ENCODE results near the gene CDC26. TPM values are rescaled to one million over a fixed set of nuclear protein-coding genes. Genes with fewer than 3 reads are reported as not detected.

The CDC26 gene
- total and polyA plus RNA-seq, 10 donors = 20.6 to 42.9 (median 29.5) TPM

GRCh38 chr9:113246928-113247327 lies 28.4 kb downstream of the CDC26 start:
- H3K4me3 ChIP-seq = no peak overlapping the region
- WGBS, 5 donors = 85 to 90% (median 87%) methylated on average over 6 of the region's 6 CpGs
- DNase-seq = no peak
- H3K27me3 ChIP-seq (replicated peaks in 1 of 7) = no peaks in the 10 kb centered on the region
- no peaks in the 10 kb centered on the region for H3K4me1 ChIP-seq
- TF ChIP-seq CTCF (IDR thresholded peaks at IDR 0.05 in 8 of 11, conservative IDR thresholded peaks at IDR 0.05 in 3 of 11) (no peak), POLR2AphosphoS5 (IDR thresholded peaks at IDR 0.05) (no peak)
- no peak overlapping the region for H3K27ac ChIP-seq
- intact Hi-C loops (cut with DNase I; ENCODE audit: low total_unique reads) = no loop called here
- H3K36me3 ChIP-seq = no peaks in the 10 kb centered on the region
- peaks cover 0 to 8% (median 2%) of the 10 kb centered on the region in 8 donors for H3K9me3 ChIP-seq

GRCh38 chr9:113245894-113246293 lies 29.5 kb downstream of the CDC26 start:
- no peaks in the 10 kb centered on the region for H3K27me3 ChIP-seq (replicated peaks in 1 of 7)
- no peak overlapping the region for H3K27ac ChIP-seq
- H3K4me3 ChIP-seq = no peak overlapping the region
- 78 to 90% (median 81%) methylated on average over 4 of the region's 4 CpGs for WGBS, 5 donors
- H3K36me3 ChIP-seq = no peaks in the 10 kb centered on the region
- TF ChIP-seq CTCF (IDR thresholded peaks at IDR 0.05 in 8 of 11, conservative IDR thresholded peaks at IDR 0.05 in 3 of 11) (no peak), POLR2AphosphoS5 (IDR thresholded peaks at IDR 0.05) (no peak), POLR2A (IDR thresholded peaks at IDR 0.05) (no peak)
- no peaks in the 10 kb centered on the region for H3K4me1 ChIP-seq
- no peak for DNase-seq
- intact Hi-C loops (cut with DNase I; ENCODE audit: low total_unique reads) = no loop called here
- H3K9me3 ChIP-seq = peaks cover 0 to 7% (median 2%) of the 10 kb centered on the region in 8 donors

- intact Hi-C loops (cut with DNase I; ENCODE audit: low total_unique reads) = no loop called here
- no peak for TF ChIP-seq POLR2AphosphoS5 (IDR thresholded peaks at IDR 0.05)
- TF ChIP-seq CTCF (IDR thresholded peaks at IDR 0.05 in 8 of 11, conservative IDR thresholded peaks at IDR 0.05 in 3 of 11) = no peak
- TF ChIP-seq POLR2A (IDR thresholded peaks at IDR 0.05) = no peak
- 86 to 99% (median 92%) methylated on average over 2 of the region's 2 CpGs for WGBS, 5 donors
- Histone ChIP-seq H3K27me3 (replicated peaks in 1 of 7) (no peaks in the 10 kb centered on the region), H3K36me3 (no peaks in the 10 kb centered on the region), H3K27ac (no peak overlapping the region), H3K4me1 (peaks cover 0 to 1% (median 0%) of the 10 kb centered on the region in 6 donors), H3K9me3 (peaks cover 0 to 3% (median 0%) of the 10 kb centered on the region in 8 donors), H3K4me3 (no peak overlapping the region)
- no peak for DNase-seq
Observed at GRCh38 chr9:113244556-113244955, 30.8 kb downstream of the CDC26 start.

GRCh38 chr9:113241161-113241560 lies 34.2 kb downstream of the CDC26 start:
- H3K4me3 ChIP-seq = no peak overlapping the region
- no peak for TF ChIP-seq CTCF (IDR thresholded peaks at IDR 0.05 in 8 of 11, conservative IDR thresholded peaks at IDR 0.05 in 3 of 11)
- no peak for TF ChIP-seq POLR2AphosphoS5 (IDR thresholded peaks at IDR 0.05)
- no peak for TF ChIP-seq POLR2A (IDR thresholded peaks at IDR 0.05)
- no peak overlapping the region for H3K27ac ChIP-seq
- no peak for DNase-seq
- H3K9me3 ChIP-seq = no peaks in the 10 kb centered on the region
- peaks cover 0 to 12% (median 4%) of the 10 kb centered on the region in 6 donors for H3K4me1 ChIP-seq
- H3K36me3 ChIP-seq = no peaks in the 10 kb centered on the region
- no peaks in the 10 kb centered on the region for H3K27me3 ChIP-seq (replicated peaks in 1 of 7)
- 94 to 100% (median 99%) methylated on average over 2 of the region's 2 CpGs for WGBS, 5 donors
- intact Hi-C loops (cut with DNase I; ENCODE audit: low total_unique reads) = no loop called here
